Cardiac fibroblast (primary cell): Measurements from ENCODE around the gene H2BK1.

Experiments used
- DNase-seq, 2 donors: peaks; one replicate each; pipeline versions ENCODE4 v3.0.0 to v3.0.0-alpha.2; 2010; ENCODE audit warnings: low read depth in 2 of 2
- H3K4me3 ChIP-seq, 2 donors: replicated peaks in 1 of 2; 1 replicate in 1 of 2; 2 replicates in 1 of 2; pipeline ENCODE4 v1.5.1; 2011; ENCODE audit warnings: low read depth in 2 of 2, low read length in 2 of 2, mild to moderate bottlenecking in 2 of 2, moderate library complexity in 1 of 2
- TF ChIP-seq, protein P1 (sequence below): IDR thresholded peaks from one replicate; pipeline ENCODE4 v1.5.1; 2011; ENCODE audit warnings: low read depth, mild to moderate bottlenecking, low read length, inconsistent platforms

H2BK1 gene

DNA sequence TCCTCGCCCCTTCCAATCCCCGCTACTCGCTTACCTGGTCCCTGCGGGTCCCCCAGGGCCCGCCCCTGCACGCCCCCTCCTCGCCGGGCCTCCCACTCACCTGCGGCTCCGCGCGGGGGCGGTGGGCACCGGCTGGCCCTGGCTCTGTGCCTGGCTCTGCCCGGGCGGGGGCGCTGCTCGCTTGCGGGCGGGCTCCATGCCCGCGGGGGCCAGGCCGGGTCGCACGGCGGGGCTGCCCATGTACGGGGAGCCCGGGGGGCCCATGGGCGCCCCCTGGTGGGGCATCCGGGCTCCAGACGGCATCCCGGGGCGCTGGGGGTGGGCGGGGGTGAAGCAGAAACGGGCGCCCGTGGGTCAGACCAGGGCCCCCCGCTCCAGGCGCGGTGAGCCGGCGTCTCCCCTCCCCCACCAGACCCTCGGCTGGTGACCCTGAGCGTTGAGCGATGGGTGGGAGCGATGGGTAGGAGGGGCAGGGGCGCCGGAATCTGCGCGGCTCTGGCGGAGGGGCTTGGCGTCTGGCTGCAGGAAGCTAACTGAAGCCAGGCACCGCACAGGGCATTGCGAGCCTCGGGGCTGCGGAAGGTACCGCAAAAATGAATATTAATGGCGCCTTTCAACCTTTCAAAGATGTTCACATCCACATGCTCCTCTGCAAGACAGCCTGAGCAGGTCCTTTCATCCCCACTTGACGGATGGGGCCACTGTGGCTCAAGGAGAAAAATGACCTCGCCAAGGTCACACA lies 35.2 kb upstream of the H2BK1 start:
- TF ChIP-seq, protein P1, sequence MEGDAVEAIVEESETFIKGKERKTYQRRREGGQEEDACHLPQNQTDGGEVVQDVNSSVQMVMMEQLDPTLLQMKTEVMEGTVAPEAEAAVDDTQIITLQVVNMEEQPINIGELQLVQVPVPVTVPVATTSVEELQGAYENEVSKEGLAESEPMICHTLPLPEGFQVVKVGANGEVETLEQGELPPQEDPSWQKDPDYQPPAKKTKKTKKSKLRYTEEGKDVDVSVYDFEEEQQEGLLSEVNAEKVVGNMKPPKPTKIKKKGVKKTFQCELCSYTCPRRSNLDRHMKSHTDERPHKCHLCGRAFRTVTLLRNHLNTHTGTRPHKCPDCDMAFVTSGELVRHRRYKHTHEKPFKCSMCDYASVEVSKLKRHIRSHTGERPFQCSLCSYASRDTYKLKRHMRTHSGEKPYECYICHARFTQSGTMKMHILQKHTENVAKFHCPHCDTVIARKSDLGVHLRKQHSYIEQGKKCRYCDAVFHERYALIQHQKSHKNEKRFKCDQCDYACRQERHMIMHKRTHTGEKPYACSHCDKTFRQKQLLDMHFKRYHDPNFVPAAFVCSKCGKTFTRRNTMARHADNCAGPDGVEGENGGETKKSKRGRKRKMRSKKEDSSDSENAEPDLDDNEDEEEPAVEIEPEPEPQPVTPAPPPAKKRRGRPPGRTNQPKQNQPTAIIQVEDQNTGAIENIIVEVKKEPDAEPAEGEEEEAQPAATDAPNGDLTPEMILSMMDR: no peak
- peak overlapping the region in 1 of 2 donors; percentile 23 for H3K4me3 ChIP-seq
- DNase-seq: peak in 1 of 2 donors; percentile 33

DNA sequence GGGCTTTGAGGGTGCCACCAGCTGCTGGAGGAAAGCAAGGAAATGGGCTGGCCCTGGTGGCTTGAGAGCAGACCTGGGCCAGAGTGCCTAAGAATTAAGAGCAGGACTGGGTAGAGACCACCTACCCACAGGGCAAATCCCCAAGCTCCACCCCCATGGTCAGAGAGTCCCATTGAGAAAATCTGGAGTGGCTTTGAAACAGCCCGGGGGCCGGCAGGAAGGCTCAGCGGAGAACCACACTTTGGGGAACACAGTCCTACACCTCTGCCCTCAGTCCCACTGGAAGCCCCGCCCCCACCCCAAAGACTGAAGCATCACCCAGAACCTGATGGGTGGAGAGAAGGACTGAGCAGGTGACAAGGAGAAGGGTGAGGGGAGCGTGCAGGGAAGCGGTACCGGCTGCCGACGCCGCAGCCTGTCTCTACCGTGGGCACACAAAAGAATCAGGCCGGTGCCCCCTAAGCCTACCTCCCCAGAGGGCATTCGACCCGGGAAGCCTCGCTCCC lies 34.6 kb upstream of the H2BK1 start:
- TF ChIP-seq, protein P1: no peak
- DNase-seq: no peak
- H3K4me3 ChIP-seq: peak overlapping the region in 1 of 2 donors; percentile 21

DNA sequence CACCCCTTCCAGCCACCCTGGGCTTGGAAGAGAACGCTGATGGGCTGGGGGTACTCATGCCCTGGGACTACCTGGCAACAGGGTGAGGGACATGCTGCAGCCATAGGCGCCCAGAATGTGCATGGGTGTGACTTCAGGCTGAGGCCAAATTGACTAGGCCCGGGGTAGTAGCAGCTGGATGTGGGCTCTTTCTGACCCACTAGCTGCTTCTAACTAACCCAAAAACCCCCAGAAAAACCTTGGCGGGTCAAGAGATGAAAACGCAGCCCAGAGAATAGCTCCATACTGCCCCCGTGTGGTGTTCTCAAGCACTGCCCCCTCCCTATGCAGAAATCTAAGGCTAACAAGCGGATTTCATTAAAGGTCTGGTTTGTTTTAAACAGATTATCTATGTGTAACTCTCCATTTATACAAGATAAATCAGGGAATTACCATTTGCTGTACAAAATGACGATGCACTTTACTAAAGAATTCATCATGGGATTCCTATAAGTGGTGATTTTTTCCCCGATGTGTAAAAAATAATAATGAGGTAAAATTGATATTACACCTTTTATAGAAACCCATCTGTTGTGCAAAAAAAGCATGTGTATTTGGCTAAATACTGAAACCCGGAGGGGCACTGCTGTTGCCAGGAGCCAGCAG lies 34.0 kb upstream of the H2BK1 start:
- DNase-seq: peak; percentile 58 to 68

DNA sequence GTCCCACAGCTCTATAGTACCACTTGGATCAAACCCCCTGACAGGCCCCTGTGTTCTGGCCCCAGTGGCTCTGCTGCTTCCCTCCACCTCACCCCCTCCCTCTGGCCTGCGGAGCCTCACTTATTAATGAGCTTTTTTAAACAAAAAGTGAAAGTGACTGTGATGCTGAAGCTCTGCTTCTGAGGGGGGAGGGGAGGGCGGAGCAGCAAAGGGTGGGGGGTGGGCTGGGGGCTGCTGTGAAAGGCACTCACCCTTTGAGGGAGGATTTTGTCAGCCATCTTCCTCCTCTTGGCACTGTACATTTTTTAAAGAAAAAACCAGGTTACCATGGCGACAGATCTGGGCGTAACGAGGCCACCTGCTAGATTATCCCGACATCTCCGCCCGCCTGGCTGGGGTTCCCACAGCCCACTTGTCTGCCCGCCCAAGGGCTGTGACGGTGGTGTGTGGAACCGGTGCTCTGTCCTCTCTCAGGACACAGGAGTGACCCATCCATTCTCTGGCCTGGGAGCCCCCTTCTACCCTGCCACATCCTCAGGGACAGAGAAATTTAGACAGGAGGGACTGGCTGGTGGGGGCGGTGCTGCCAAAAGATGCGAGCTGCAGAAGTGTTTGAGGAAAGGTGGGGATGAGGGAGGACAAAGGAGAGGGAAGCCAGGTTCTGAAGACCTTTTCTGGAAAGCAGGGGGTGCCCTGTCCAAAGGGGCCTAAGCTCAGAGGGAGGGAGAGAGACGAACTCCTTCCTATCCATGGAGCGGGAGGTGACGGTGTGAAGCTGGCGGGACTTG lies 33.3 kb upstream of the H2BK1 start:
- H3K4me3 ChIP-seq: no peak overlapping the region
- TF ChIP-seq, protein P1: no peak
- DNase-seq: no peak

More for the DNA sequence above, 34.0 kb upstream of the H2BK1 start:
- TF ChIP-seq, protein P1: peak; percentile 90
- H3K4me3 ChIP-seq: no peak overlapping the region

DNA sequence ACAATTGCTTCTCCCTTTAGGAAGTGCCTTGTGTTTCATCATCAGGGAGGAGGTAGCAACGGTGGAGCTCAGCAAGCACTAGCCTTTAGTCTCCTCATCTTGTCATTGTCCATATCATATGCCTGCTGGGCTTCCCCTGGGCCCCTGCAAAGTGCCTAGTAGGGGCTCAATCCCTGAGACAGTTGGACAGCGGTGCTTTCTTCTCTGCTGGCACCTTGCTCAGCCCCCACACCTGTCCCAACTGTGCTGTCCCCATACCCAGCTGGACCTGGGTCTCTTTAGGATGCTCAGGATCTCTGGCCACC lies 32.7 kb upstream of the H2BK1 start:
- no peak overlapping the region for H3K4me3 ChIP-seq
- DNase-seq: no peak
- TF ChIP-seq, protein P1: no peak

DNA sequence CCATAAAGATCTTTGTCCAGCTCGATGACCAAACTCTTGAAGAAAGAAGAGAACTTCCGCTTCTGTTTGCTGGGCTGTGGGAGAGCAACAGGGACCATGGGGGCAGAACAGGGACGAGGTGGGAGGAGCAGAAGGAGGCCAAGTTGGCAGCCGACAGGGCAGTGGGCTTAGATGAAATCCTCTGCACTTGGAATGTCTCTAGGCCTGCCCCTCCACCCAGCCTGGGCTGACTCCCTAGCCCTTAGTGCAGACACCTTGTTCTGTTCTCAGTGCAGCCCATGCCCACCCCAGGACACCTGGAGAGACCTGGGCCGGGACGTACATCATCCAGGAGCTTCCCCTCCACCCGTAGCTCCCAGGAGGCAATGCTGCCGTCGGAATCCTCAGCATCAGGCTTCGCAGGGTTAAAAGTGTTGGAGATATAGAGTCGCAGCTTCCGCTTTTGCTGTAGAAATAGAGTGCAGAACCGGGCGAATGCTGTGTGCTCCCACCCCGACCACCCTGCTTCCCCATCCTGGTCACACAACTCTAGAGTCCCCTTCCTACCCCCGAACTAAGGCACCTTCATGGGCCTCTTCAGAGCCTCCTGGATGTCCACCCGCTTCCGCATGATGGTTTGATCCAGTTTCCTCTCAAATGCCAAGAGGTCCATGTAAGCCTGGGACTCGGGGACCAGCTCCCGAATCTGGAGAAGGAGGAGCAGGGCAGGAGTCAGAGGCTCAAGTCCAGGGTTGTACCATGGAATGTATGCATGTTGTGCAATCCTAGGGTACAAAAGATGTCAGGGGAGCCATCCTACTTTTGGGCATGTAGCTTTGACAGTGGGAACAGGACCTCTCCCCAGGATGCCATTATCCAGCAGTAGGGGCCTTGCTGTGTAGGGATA lies 32.1 kb upstream of the H2BK1 start:
- H3K4me3 ChIP-seq: no peak overlapping the region
- DNase-seq: no peak
- TF ChIP-seq, protein P1: no peak
